ENCODE results near the gene MAML3. TPM values are rescaled to one million over a fixed set of nuclear protein-coding genes. Genes with fewer than 3 reads are reported as not detected.

Gene MAML3
- total RNA-seq, 1 donor from 2014 or later = 21.8 TPM

GRCh38 chr4:139779691-139780090 is 374.3 kb downstream of the MAML3 start:
- H3K4me3 Mint-ChIP-seq = no peak overlapping the region
- no peak for DNase-seq (ENCODE audit: extremely low spot score, unreplicated experiment)
- no peaks in the 10 kb centered on the region for H3K27me3 Mint-ChIP-seq
- H3K36me3 Mint-ChIP-seq = peaks cover 3% of the 10 kb centered on the region
- TF ChIP-seq CTCF (conservative IDR thresholded peaks at IDR 0.05) = no peak
- H3K9me3 Mint-ChIP-seq = no peaks in the 10 kb centered on the region
- peaks cover 51% of the 10 kb centered on the region for H3K4me1 Mint-ChIP-seq (ENCODE audit: unreplicated experiment)
- no peak overlapping the region for H3K27ac Mint-ChIP-seq

GRCh38 chr4:139777757-139778156 is 376.2 kb downstream of the MAML3 start:
- Mint-ChIP-seq H3K27ac (no peak overlapping the region), H3K27me3 (no peaks in the 10 kb centered on the region)

GRCh38 chr4:139776235-139776634 is 377.7 kb downstream of the MAML3 start:
- H3K27ac Mint-ChIP-seq = no peak overlapping the region
- no peaks in the 10 kb centered on the region for H3K9me3 Mint-ChIP-seq
- DNase-seq (ENCODE audit: extremely low spot score, unreplicated experiment) = no peak
- peaks cover 3% of the 10 kb centered on the region for H3K36me3 Mint-ChIP-seq
- H3K4me3 Mint-ChIP-seq = no peak overlapping the region
- no peak for TF ChIP-seq CTCF (conservative IDR thresholded peaks at IDR 0.05)
- H3K4me1 Mint-ChIP-seq (ENCODE audit: unreplicated experiment) = peaks cover 41% of the 10 kb centered on the region
- no peaks in the 10 kb centered on the region for H3K27me3 Mint-ChIP-seq

More at GRCh38 chr4:139777757-139778156, 376.2 kb downstream of the MAML3 start:
- DNase-seq (ENCODE audit: extremely low spot score, unreplicated experiment) = no peak
- Mint-ChIP-seq H3K36me3 (peaks cover 3% of the 10 kb centered on the region), H3K4me3 (no peak overlapping the region), H3K4me1 (ENCODE audit: unreplicated experiment) (peaks cover 41% of the 10 kb centered on the region), H3K9me3 (no peaks in the 10 kb centered on the region)
- no peak for TF ChIP-seq CTCF (conservative IDR thresholded peaks at IDR 0.05)

GRCh38 chr4:139774759-139775487 is 379.1 kb downstream of the MAML3 start:
- Mint-ChIP-seq H3K36me3 (peaks cover 3% of the 10 kb centered on the region), H3K27me3 (no peaks in the 10 kb centered on the region), H3K9me3 (no peaks in the 10 kb centered on the region), H3K4me3 (no peak overlapping the region), H3K27ac (no peak overlapping the region), H3K4me1 (ENCODE audit: unreplicated experiment) (peaks cover 49% of the 10 kb centered on the region)
- no peak for TF ChIP-seq CTCF (conservative IDR thresholded peaks at IDR 0.05)
- no peak for DNase-seq (ENCODE audit: extremely low spot score, unreplicated experiment)

- Mint-ChIP-seq H3K36me3 (peaks cover 3% of the 10 kb centered on the region), H3K27ac (no peak overlapping the region), H3K4me1 (ENCODE audit: unreplicated experiment) (peaks cover 42% of the 10 kb centered on the region), H3K9me3 (no peaks in the 10 kb centered on the region), H3K4me3 (no peak overlapping the region), H3K27me3 (no peaks in the 10 kb centered on the region)
- no peak for DNase-seq (ENCODE audit: extremely low spot score, unreplicated experiment)
- TF ChIP-seq CTCF (conservative IDR thresholded peaks at IDR 0.05) = no peak
Measured at GRCh38 chr4:139773560-139774318, 380.2 kb downstream of the MAML3 start.
